CD4-positive, alpha-beta T cell treated with Interleukin-10 for 1 hour (primary cell): ENCODE measurements around the gene NEK9.
"Not testable (repeated sequence)": the region's sequence is repeated elsewhere in the genome, so short reads cannot be mapped to it uniquely, and the experiment has no call there.

Source experiments
- DNase-seq: peaks from one replicate; pipeline ENCODE4 v3.0.0-alpha.2; 2020

The NEK9 gene

GRCh38 chr14:75098682-75099081 lies 28.2 kb downstream of the NEK9 start:
- DNase-seq = no peak

DNA sequence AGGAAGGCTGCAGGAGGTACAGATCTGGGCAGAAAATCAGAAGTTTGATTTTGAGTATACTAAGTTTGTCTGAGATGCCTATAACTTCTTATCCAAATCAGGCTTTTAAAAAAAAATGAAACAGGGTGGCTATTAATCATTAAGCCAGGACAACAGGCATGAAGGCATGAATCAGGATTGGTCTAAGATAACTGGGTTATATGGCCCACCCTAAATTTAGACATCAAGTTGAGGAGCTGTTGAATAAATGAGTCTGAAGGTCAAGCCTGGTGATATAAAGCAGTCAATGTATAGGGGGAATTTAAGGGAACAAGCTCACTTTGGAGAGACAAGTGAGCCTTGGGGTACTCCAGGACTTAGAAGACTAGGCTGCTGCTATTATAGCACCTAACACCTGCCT lies 28.6 kb downstream of the NEK9 start:
- no peak for DNase-seq

DNA sequence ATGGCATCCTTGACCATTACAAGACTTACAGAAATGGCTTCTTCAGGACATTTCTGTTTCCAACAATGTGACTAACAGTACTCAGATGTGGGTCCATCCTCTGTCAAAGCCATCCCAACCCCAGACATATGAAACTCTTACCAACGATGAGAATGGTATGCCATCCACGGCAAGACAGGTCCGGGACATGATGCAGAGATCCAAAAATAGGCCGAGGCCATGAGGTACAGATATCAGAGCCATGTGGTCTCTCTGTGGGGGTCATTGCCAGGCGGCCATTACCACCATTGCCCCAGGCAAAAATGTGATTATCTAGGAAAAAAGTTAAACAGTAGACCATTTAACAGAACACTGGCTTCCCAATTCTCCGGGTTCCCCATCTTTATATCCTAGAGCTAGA lies 29.9 kb downstream of the NEK9 start:
- DNase-seq = no peak

DNA sequence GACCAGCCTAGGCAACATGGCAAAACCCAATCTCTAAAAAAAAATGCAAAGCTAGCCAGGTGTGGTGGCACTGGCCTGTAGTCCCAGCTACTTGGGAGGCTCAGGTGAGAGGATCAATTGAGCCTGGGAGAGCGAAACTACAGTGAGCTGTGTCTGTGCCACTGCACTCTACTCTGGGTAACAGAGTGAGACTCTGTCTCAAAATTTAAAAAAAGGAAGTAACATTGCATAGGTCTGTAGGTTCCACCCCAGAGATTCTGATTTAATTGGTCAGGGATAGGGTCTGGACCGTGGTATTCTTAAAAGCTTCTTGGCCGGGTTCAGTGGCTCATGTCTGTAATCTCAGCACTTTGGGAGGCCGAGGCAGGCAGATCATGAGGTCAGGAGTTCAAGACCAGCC lies 31.2 kb downstream of the NEK9 start:
- DNase-seq = no peak

- no peak for DNase-seq
Observed at GRCh38 chr14:75094896-75095295, 32.0 kb downstream of the NEK9 start.

- no peak for DNase-seq
Observed at GRCh38 chr14:75092698-75093097, 34.1 kb downstream of the NEK9 start.

GRCh38 chr14:75091251-75091650 lies 35.6 kb downstream of the NEK9 start:
- DNase-seq = no peak

GRCh38 chr14:75090353-75090752 lies 36.5 kb downstream of the NEK9 start:
- DNase-seq = no peak

DNA sequence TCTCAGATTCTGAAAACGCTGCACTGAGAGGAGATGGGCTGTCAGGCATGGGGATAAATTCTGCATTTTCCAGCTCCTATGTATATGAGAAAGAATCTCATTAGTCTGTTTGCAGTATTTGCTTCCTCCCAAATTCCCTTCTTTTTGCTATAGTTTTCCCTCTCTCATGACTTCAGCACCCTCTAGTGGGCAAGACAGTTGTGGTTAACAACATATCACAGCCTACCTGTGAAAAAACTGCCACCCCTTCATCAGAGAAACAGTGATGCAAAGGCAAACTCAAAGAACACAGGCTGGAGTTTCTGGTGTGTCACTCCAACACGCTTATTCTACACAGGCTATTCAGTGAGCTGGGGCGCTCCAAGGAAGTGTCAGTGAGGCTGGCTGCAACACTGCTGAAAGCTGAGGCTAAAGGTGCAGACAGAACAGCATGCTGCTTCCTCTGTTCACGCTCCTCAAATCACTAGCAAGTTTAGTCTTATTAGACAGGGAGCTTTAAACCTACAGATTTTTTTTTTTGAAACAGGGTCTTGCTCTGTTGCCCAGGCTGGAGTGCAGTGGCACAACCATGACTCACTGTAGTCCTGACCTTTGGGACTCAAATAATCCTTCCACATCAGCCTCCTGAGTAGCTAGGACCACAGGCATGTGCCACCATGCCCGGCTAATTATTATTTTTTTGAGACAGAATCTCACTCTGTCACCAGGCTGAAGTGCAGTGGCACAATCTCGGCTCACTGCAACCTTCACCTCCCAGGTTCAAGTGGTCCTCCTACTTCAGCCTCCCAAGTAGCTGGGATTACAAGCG lies 38.1 kb downstream of the NEK9 start:
- DNase-seq = peak; percentile 68

DNA sequence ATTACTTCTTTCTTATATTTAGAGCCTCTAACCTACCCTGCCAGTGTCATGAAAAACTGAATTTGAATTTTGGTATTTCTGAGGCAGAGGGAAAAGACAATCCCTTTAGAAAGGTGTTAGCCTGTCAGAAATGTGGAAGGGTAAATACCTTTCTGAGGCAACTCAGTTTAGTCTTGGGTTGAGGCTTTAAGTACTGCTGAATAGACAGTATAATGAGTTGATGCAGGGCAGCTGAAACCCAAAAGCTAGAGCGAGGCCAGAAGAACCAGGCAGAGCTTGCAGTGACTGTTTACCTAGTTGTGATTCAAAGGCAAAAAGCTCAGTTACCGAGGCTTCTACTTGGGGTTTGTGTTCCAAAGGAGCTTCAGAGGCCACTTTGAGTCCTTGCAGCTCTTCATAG lies 38.7 kb downstream of the NEK9 start:
- DNase-seq = no peak

DNA sequence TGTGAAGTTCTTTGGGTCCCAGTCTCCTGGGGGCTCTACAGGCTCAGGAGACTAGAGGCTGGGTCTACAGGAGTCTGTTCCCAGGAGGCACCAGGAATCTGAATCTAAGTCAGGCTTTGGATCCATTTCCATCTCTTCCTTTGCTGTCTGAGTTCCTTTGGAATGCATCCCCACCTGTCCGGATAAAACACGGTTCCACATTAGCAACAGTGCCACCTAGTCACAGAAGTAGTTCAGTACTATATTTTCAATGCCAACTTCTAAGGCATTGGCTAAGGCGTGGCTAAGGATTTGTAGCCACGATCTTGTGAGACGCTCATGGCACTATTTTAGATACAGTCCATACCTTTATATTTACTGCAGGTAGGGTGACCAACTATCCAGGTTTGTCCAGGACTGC lies 42.3 kb downstream of the NEK9 start:
- DNase-seq = no peak

DNA sequence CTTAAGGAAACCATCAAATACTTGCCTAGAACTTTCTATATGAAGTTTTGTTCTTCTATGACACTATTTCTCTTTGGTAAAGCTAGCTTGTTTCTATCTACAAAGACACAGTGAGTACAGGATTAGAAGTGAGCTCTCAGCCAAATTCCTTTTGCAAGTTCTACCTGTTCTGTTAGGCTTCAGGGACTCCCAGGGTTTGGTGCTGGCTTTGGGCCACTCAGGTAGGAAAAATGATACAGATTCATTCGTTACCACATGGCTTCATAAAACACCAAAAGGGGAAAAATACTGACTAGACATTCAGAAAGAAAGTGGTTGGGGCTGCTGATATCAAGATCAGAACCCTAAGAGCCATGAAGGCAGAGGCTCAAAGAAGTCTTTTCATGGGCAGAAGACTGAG lies 43.6 kb downstream of the NEK9 start:
- no peak for DNase-seq

GRCh38 chr14:75081660-75082229 lies 45.1 kb downstream of the NEK9 start:
- no peak for DNase-seq

- DNase-seq = no peak
Observed at GRCh38 chr14:75079521-75079920, 47.3 kb downstream of the NEK9 start.

GRCh38 chr14:75077794-75078193 lies 49.1 kb downstream of the NEK9 start:
- DNase-seq = no peak

- DNase-seq = no peak
Observed at GRCh38 chr14:75070383-75070782, 56.5 kb downstream of the NEK9 start.

- no peak for DNase-seq
Observed at GRCh38 chr14:75069811-75070145, 57.1 kb downstream of the NEK9 start.

- peak; percentile 70 for DNase-seq
Observed at GRCh38 chr14:75069121-75069810, 57.6 kb downstream of the NEK9 start, which contains the start of gene ZC2HC1C. TSS of gene ZC2HC1C (plus strand) at chr14:75069641. CDS start at chr14:75070574, 933 bp downstream.

DNA sequence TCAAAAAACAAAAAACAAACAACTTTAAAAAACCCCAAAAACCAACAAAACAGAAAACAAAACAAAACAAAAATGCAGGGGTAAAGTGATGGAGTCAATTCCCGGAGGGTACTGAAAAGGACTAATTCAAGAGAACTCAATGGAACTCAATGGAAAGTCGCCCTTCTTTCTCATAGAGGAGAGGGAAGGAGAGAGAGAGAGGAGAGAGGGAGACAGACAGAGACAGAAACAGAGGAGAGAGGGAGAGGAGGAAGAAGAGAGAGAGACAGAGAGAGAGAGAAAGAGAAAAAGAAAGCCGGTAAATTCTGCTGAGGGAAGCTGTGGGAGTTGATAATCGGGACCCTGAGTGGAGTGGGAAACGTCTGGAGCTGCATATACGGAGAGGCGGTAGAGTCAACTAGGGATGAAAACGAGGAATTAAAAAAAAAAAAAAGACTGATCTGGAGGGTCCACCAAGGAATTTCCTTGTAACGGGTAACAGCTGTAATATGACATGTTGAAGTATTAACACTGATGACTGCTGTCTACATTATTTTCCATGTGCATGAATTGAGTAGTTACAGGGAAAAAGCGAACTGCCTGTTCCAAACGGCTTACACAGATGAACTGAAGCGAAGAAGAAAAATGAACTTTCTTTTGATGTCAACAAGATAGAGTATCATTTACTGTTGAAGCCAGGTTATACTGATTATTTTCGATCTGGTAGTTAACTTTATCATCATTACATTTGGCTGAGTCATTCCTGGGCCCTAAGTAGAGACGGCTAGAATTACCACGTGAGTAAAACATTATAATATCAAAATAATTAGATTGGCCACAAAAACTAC lies 58.3 kb downstream of the NEK9 start:
- DNase-seq = no peak

- not testable (repeated sequence) for DNase-seq
Observed at GRCh38 chr14:75067765-75068164, 59.1 kb downstream of the NEK9 start.

DNA sequence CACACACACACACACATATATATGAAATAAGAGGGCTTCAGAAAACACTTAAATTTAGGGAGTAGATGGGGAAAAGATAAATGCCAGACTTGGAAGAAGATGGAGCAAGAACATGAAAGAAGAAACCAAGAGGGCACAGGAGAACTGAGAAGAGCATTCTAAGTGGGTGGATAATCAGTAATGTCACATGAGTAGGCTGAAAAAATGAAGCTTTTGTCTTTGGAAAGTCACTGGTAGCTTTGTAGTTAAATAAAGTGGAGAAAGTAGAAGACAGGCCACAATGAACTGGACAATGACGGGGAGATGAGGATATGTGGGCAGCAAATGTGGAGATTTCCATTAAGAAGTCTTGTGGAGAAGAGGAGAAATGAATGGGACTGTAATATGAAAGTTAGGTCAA lies 59.6 kb downstream of the NEK9 start:
- DNase-seq = no peak

GRCh38 chr14:75066691-75067090 lies 60.2 kb downstream of the NEK9 start:
- no peak for DNase-seq

GRCh38 chr14:75064205-75064567 lies 62.7 kb downstream of the NEK9 start:
- DNase-seq = no peak
